SK-N-SH treated with all-trans-retinoic acid at 6 μM for 48 hours (cell line): ENCODE data around the gene BEGAIN.

Source experiments
- ATAC-seq: fragments of 200-7000 bp; cut with Tn5 transposase; 3 replicates; pipeline ENCODE4 v1.9.1; 2020; ENCODE audit warnings: mild to moderate bottlenecking, moderate library complexity
- ARNTL ChIP-seq: fragments of 450-650 bp; formaldehyde crosslinking; IDR thresholded peaks from 2 replicates; pipeline ENCODE4 v1.5.0; 2020; ENCODE audit warnings: low read depth, mild to moderate bottlenecking, moderate library complexity, borderline replicate concordance
- BACH2 ChIP-seq: fragments of 250-450 bp; sonication (Bioruptor Pico); IDR thresholded peaks from 2 replicates; pipeline ENCODE4 v1.9.0; 2021; ENCODE audit warnings: mild to moderate bottlenecking, borderline replicate concordance
- CREB5 ChIP-seq: fragments of 250-450 bp; sonication (Bioruptor Pico); IDR thresholded peaks from 2 replicates; pipeline ENCODE4 v1.5.1; 2020; ENCODE audit warnings: low read depth, mild to moderate bottlenecking, moderate library complexity
- CSDC2 ChIP-seq: fragments of 250-450 bp; sonication (Bioruptor Pico); IDR thresholded peaks from 2 replicates; pipeline ENCODE4 v1.5.0; 2020; ENCODE audit warnings: mild to moderate bottlenecking, moderate library complexity
- CSRNP3 ChIP-seq: fragments of 250-450 bp; sonication (Bioruptor Pico); IDR thresholded peaks from 2 replicates; pipeline ENCODE4 v1.5.1; 2021; ENCODE audit warnings: mild to moderate bottlenecking, moderate library complexity
- ESRRG ChIP-seq: fragments of 250-450 bp; sonication (Bioruptor Pico); IDR thresholded peaks from 2 replicates; pipeline ENCODE4 v1.6.1; 2021; ENCODE audit warnings: mild to moderate bottlenecking
- GLIS3 ChIP-seq: fragments of 250-450 bp; sonication (Bioruptor Pico); IDR thresholded peaks from 2 replicates; pipeline ENCODE4 v1.5.0; 2020; ENCODE audit warnings: mild to moderate bottlenecking, moderate library complexity
- ISL1 ChIP-seq: fragments of 250-450 bp; sonication (Bioruptor Pico); IDR thresholded peaks from 2 replicates; pipeline ENCODE4 v2.1.2; 2022; ENCODE audit warnings: mild to moderate bottlenecking, moderate library complexity
- OSR1 ChIP-seq: fragments of 250-450 bp; sonication (Bioruptor Pico); IDR thresholded peaks from 2 replicates; pipeline ENCODE4 v1.8.0; 2022; ENCODE audit warnings: moderate library complexity, mild to moderate bottlenecking, inconsistent platforms
- PPARA ChIP-seq: fragments of 250-450 bp; sonication (Bioruptor Pico); IDR thresholded peaks from 2 replicates; pipeline ENCODE4 v1.5.0; 2020; ENCODE audit warnings: mild to moderate bottlenecking, borderline replicate concordance
- SNAI2 ChIP-seq: fragments of 250-450 bp; sonication (Bioruptor Pico); IDR thresholded peaks from 2 replicates; pipeline ENCODE4 v1.5.0; 2020; ENCODE audit warnings: mild to moderate bottlenecking, moderate library complexity
- TCF4 ChIP-seq: fragments of 250-450 bp; sonication (Bioruptor Pico); IDR thresholded peaks from 2 replicates; pipeline ENCODE4 v1.8.0; 2021; ENCODE audit warnings: mild to moderate bottlenecking, moderate library complexity, borderline replicate concordance
- TOX ChIP-seq: fragments of 250-450 bp; sonication (Bioruptor Pico); IDR thresholded peaks from 2 replicates; pipeline ENCODE4 v1.8.0; 2021; ENCODE audit warnings: mild to moderate bottlenecking, moderate library complexity, borderline replicate concordance
- TSHZ2 ChIP-seq: fragments of 250-450 bp; sonication (Bioruptor Pico); IDR thresholded peaks from 2 replicates; pipeline ENCODE4 v1.5.0; 2020; ENCODE audit warnings: mild to moderate bottlenecking, moderate library complexity
- ZC3H10 ChIP-seq: fragments of 250-450 bp; sonication (Bioruptor Pico); IDR thresholded peaks from 2 replicates; pipeline ENCODE4 v1.5.1; 2021; ENCODE audit warnings: mild to moderate bottlenecking, moderate library complexity
- ZFP3 ChIP-seq: fragments of 250-450 bp; sonication (Bioruptor Pico); IDR thresholded peaks from 2 replicates; pipeline ENCODE4 v1.5.0; 2020; ENCODE audit warnings: mild to moderate bottlenecking, moderate library complexity
- ZFP30 ChIP-seq: fragments of 450-650 bp; formaldehyde crosslinking; IDR thresholded peaks from 2 replicates; pipeline ENCODE4 v1.5.0; 2022; ENCODE audit warnings: mild to moderate bottlenecking, moderate library complexity
- ZNF565 ChIP-seq: fragments of 450-650 bp; formaldehyde crosslinking; conservative IDR thresholded peaks from 2 replicates; pipeline ENCODE4 v1.5.0; 2020; ENCODE audit warnings: low read depth, mild to moderate bottlenecking, moderate library complexity
- ZNF70 ChIP-seq: fragments of 450-650 bp; formaldehyde crosslinking; IDR thresholded peaks from 2 replicates; pipeline ENCODE4 v1.5.0; 2020; ENCODE audit warnings: mild to moderate bottlenecking, moderate library complexity
- ZNF8 ChIP-seq: fragments of 450-650 bp; formaldehyde crosslinking; IDR thresholded peaks from 2 replicates; pipeline ENCODE4 v1.5.0; 2020; ENCODE audit warnings: mild to moderate bottlenecking, moderate library complexity
- TF ChIP-seq, protein P1 (sequence below): fragments of 250-450 bp; sonication (Bioruptor Pico); IDR thresholded peaks from 2 replicates; pipeline ENCODE4 v1.8.0; 2020; ENCODE audit warnings: mild to moderate bottlenecking, moderate library complexity, borderline replicate concordance

The BEGAIN gene

DNA sequence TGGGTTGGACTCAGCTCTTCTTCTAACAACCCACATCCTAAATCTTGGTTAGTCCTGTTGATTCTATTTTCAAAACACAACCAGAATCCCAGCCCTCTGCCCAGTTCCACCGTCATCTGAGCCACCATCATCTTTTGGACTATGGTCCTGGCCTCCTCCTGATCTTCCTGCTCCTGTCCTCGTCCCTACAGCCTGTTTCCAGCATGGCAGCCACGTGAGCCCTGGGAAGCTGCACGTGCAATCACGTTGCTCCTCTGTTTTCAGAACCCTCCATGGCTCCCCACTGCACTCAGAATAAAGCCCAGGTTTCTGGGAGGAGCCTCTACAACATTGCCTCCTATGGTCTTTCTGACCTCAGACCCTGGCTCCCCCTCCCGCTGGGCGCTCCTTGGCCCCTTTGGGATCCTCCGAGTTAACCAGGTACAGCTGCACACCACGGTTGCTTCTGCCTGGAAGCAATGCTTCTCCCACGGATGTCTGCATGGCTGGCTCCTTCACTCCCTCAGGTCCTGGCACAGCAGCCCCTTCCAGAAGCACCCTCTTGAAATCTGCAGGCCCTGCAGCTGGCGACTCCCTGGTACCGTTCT lies 44.5 kb downstream of the BEGAIN start:
- no peak for TF ChIP-seq ZNF565 (CRISPR knock-in tag)
- TF ChIP-seq OSR1 (CRISPR knock-in tag), result no peak
- ATAC-seq, result no peak

DNA sequence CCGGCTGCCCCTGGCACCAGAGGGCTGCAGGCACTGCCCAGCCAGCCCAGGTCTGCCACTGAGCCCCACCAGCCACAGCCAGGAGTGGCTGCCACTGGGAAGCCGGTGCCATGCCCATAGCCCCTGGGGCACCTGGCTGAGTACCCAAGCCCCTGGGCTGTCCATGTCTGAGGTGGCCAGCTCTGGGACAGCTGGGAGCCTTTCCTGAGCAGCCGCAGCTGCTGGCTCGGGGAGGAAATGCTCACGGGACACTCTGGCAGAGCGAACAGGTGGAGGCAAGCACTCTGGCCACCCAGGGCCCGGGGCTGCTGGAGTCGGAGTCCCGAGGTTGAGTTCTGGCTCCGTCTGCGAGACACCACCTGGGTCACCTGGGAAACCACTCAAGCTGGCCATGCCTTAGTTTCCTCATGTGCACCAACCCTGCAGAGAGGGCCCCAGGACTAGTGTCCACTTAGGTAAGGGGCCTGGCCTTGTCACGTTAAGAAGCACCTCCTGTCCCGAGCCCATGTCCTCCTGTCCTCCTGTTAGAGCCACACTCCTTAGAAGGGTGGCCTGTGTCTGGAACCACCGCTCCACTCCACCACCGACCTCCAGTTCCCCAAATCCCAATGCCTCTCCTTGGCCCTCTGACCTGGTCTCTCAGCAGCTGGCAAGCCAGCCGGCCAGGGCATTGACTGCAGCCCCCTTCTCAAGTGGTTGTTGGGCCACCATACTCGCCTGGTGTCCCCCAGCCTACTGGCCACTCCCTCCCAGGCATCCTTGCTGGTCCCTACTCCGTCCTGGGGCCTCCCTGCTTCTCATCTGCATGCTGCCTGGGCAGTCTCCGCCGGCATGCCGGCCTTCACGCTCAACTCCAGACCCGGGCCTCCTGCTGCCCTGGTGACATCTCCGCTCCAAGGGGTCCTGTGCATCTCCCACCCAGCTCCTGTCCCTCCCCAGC lies 45.3 kb downstream of the BEGAIN start:
- TF ChIP-seq TCF4 (no peak), ZC3H10 (CRISPR knock-in tag) (no peak), ZNF70 (no peak)
- no peak for ATAC-seq

- ATAC-seq, result no peak
- TF ChIP-seq ZFP3 (no peak), PPARA (CRISPR knock-in tag) (no peak), OSR1 (CRISPR knock-in tag) (no peak), ZNF70 (no peak), SNAI2 (CRISPR knock-in tag) (no peak), ARNTL (no peak), BACH2 (CRISPR knock-in tag) (no peak), ESRRG (no peak), ZNF565 (CRISPR knock-in tag) (no peak), ISL1 (CRISPR knock-in tag) (no peak)
These were observed 46.1 kb downstream of the BEGAIN start for GRCh38 chr14:100540926-100541620.

DNA sequence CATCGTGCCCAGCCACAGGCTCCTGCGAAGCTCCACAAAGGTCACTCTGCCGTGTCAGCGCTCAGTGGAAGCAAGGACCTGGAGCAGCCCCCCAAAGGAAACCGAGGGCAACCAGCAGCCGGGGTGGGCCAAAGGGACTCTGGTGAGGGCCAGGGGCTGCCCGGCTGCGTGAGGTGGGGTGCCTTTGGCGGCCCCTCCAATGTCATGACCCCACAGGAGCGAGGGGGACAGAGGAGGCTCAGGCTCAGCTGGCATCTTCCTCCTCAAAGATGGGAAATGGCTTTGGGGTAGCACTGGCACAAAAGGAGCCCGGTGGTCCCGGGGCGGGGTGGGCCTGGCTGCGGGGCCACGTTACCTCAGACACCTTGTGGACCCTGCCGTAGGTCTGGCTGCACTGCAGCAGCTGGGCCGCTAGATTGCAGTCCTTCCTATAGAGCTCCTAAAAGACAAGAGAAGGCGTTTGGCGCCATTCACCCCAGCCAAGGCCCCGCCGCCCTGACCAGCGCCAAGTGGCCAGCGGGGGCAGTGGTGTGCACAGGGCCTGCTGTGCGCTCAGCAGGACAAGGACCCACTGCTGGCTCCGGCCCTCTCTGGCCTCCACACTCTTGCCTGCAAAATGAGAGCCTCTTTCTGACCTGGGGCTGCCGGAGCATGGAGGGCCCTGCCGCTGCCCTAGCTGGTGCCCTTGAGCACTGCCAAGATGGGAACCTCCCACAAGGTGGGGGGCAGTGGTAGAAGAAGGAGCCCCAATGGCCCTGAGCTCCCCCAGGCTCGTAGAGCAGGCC lies 46.9 kb downstream of the BEGAIN start:
- peak; percentile 63 for ATAC-seq
- TF ChIP-seq CSRNP3 (CRISPR knock-in tag) (no peak), TSHZ2 (no peak), CREB5 (CRISPR knock-in tag) (no peak), BACH2 (CRISPR knock-in tag) (no peak), GLIS3 (no peak), ZFP30 (no peak), SNAI2 (CRISPR knock-in tag) (no peak), ISL1 (CRISPR knock-in tag) (no peak), PPARA (CRISPR knock-in tag) (no peak), ESRRG (no peak), ZNF8 (CRISPR knock-in tag) (no peak), TCF4 (no peak), CSDC2 (no peak), TOX (CRISPR knock-in tag) (no peak), ZFP3 (no peak)
- TF ChIP-seq, protein P1, sequence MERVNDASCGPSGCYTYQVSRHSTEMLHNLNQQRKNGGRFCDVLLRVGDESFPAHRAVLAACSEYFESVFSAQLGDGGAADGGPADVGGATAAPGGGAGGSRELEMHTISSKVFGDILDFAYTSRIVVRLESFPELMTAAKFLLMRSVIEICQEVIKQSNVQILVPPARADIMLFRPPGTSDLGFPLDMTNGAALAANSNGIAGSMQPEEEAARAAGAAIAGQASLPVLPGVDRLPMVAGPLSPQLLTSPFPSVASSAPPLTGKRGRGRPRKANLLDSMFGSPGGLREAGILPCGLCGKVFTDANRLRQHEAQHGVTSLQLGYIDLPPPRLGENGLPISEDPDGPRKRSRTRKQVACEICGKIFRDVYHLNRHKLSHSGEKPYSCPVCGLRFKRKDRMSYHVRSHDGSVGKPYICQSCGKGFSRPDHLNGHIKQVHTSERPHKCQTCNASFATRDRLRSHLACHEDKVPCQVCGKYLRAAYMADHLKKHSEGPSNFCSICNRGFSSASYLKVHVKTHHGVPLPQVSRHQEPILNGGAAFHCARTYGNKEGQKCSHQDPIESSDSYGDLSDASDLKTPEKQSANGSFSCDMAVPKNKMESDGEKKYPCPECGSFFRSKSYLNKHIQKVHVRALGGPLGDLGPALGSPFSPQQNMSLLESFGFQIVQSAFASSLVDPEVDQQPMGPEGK (CRISPR knock-in tag), result no peak
